MG63 (cell line): Measurements from ENCODE around the gene EZR. TPM values are rescaled to one million over a fixed set of nuclear protein-coding genes. Genes with fewer than 3 reads are reported as not detected.
"Not testable (repeated sequence)": the region's sequence is repeated elsewhere in the genome, so short reads cannot be mapped to it uniquely, and the experiment has no call there.

ENCODE experiments used
- DNase-seq: peaks from one replicate; pipeline ENCODE4 v3.0.0-alpha.2; 2020
- H3K27me3 ChIP-seq: fragments of 250-450 bp; sonication (Bioruptor Pico); 2 replicates; pipeline ENCODE4 v1.5.1; 2020; ENCODE audit warnings: mild to moderate bottlenecking, moderate library complexity
- H3K36me3 ChIP-seq: fragments of 250-450 bp; sonication (Bioruptor Pico); 2 replicates; pipeline ENCODE4 v1.5.1; 2020; ENCODE audit warnings: mild to moderate bottlenecking, moderate library complexity
- H3K4me3 ChIP-seq: fragments of 250-450 bp; sonication (Bioruptor Pico); 2 replicates; pipeline ENCODE4 v1.5.1; 2020; ENCODE audit warnings: mild to moderate bottlenecking, moderate library complexity
- H3K9me3 ChIP-seq: fragments of 250-450 bp; sonication (Bioruptor Pico); 2 replicates; pipeline ENCODE4 v1.5.1; 2020; ENCODE audit warnings: mild to moderate bottlenecking, moderate library complexity
- total RNA-seq: library from RNA; depleted of rRNA; stranded (reverse); fragments of >200 nt; shearing (Covaris generic); gene quantifications from 2 replicates; pipeline ENCODE4 v1.2.3, GENCODE V29; 2014; ENCODE audit warnings: low replicate concordance

EZR gene
- total RNA-seq, 1 experiment from 2014 or later = 226 TPM

- Histone ChIP-seq H3K36me3 (no peaks in the 10 kb centered on the region), H3K27me3 (no peaks in the 10 kb centered on the region), H3K9me3 (no peaks in the 10 kb centered on the region), H3K4me3 (no peak overlapping the region)
- DNase-seq = no peak
Measured at GRCh38 chr6:158828807-158829206, 9.6 kb upstream of the EZR start.

- Histone ChIP-seq H3K27me3 (no peaks in the 10 kb centered on the region), H3K9me3 (no peaks in the 10 kb centered on the region), H3K4me3 (no peak overlapping the region), H3K36me3 (no peaks in the 10 kb centered on the region)
- DNase-seq = no peak
Measured at GRCh38 chr6:158826819-158827501, 7.8 kb upstream of the EZR start.

GRCh38 chr6:158825951-158826306 lies 6.8 kb upstream of the EZR start:
- Histone ChIP-seq H3K4me3 (no peak overlapping the region), H3K9me3 (no peaks in the 10 kb centered on the region), H3K36me3 (no peaks in the 10 kb centered on the region), H3K27me3 (no peaks in the 10 kb centered on the region)
- DNase-seq = no peak

- no peaks in the 10 kb centered on the region for H3K9me3 ChIP-seq
- no peaks in the 10 kb centered on the region for H3K27me3 ChIP-seq
- no peaks in the 10 kb centered on the region for H3K36me3 ChIP-seq
- no peak for DNase-seq
- H3K4me3 ChIP-seq = no peak overlapping the region
Measured at GRCh38 chr6:158825038-158825950, 6.1 kb upstream of the EZR start.

GRCh38 chr6:158823616-158824015 lies 4.4 kb upstream of the EZR start:
- not testable (repeated sequence) for H3K4me3 ChIP-seq, DNase-seq, H3K36me3 ChIP-seq, H3K9me3 ChIP-seq, H3K27me3 ChIP-seq

- H3K4me3 ChIP-seq = no peak overlapping the region
Measured at GRCh38 chr6:158819977-158820622, 932 bp upstream of the EZR start.

GRCh38 chr6:158818581-158819212 lies 471 bp downstream of the EZR start:
- H3K27me3 ChIP-seq = no peaks in the 10 kb centered on the region
- no peaks in the 10 kb centered on the region for H3K9me3 ChIP-seq
- DNase-seq = peak; percentile 78
- peaks cover 40% of the 10 kb centered on the region for H3K36me3 ChIP-seq
- H3K4me3 ChIP-seq = peak overlapping the region; percentile 74

More at GRCh38 chr6:158819977-158820622, 932 bp upstream of the EZR start:
- peaks cover 28% of the 10 kb centered on the region for H3K36me3 ChIP-seq
- H3K27me3 ChIP-seq = no peaks in the 10 kb centered on the region
- no peaks in the 10 kb centered on the region for H3K9me3 ChIP-seq
- DNase-seq = no peak

GRCh38 chr6:158817728-158818580 lies 1.2 kb downstream of the EZR start:
- Histone ChIP-seq H3K4me3 (peak overlapping the region; percentile 74), H3K27me3 (no peaks in the 10 kb centered on the region), H3K36me3 (peaks cover 48% of the 10 kb centered on the region), H3K9me3 (no peaks in the 10 kb centered on the region)
- DNase-seq = peak; percentile 87

GRCh38 chr6:158816803-158817727 lies 2.1 kb downstream of the EZR start:
- H3K9me3 ChIP-seq = no peaks in the 10 kb centered on the region
- peak; percentile 29 for DNase-seq
- H3K36me3 ChIP-seq = peaks cover 57% of the 10 kb centered on the region
- no peaks in the 10 kb centered on the region for H3K27me3 ChIP-seq
- H3K4me3 ChIP-seq = peak overlapping the region; percentile 74

GRCh38 chr6:158816329-158816728 lies 2.8 kb downstream of the EZR start:
- DNase-seq = no peak
- peak overlapping the region; percentile 74 for H3K4me3 ChIP-seq
- no peaks in the 10 kb centered on the region for H3K27me3 ChIP-seq
- peaks cover 62% of the 10 kb centered on the region for H3K36me3 ChIP-seq
- no peaks in the 10 kb centered on the region for H3K9me3 ChIP-seq

GRCh38 chr6:158815907-158816306 lies 3.3 kb downstream of the EZR start:
- no peaks in the 10 kb centered on the region for H3K27me3 ChIP-seq
- H3K9me3 ChIP-seq = no peaks in the 10 kb centered on the region
- DNase-seq = no peak
- H3K36me3 ChIP-seq = peaks cover 66% of the 10 kb centered on the region
- H3K4me3 ChIP-seq = peak overlapping the region; percentile 74

- peak overlapping the region; percentile 74; the same call in 1 of the 2 replicates for H3K4me3 ChIP-seq
- DNase-seq = no peak
- H3K9me3 ChIP-seq = no peaks in the 10 kb centered on the region
- H3K36me3 ChIP-seq = peaks cover 72% of the 10 kb centered on the region
- H3K27me3 ChIP-seq = no peaks in the 10 kb centered on the region
Measured at GRCh38 chr6:158815379-158815724, 3.8 kb downstream of the EZR start.

GRCh38 chr6:158813032-158813431 lies 6.1 kb downstream of the EZR start:
- Histone ChIP-seq H3K27me3 (no peaks in the 10 kb centered on the region), H3K36me3 (peaks cover 93% of the 10 kb centered on the region), H3K4me3 (no peak overlapping the region), H3K9me3 (no peaks in the 10 kb centered on the region)
- DNase-seq = no peak

- H3K27me3 ChIP-seq = no peaks in the 10 kb centered on the region
- DNase-seq = no peak
- peaks cover 94% of the 10 kb centered on the region for H3K36me3 ChIP-seq
- H3K9me3 ChIP-seq = no peaks in the 10 kb centered on the region
- H3K4me3 ChIP-seq = no peak overlapping the region
Measured at GRCh38 chr6:158812611-158813010, 6.6 kb downstream of the EZR start.
